Panc1 (cell line): ENCODE results near the gene CDH9. TPM values are rescaled to one million over a fixed set of nuclear protein-coding genes. Genes with fewer than 3 reads are reported as not detected.

Experiments used
- ATAC-seq: fragments of 200-7000 bp; cut with Tn5 transposase; 2 replicates; pipeline ENCODE4 v1.9.1; 2020; ENCODE audit warnings: mild to moderate bottlenecking, moderate library complexity
- BruUV-seq: library from RNA; stranded (reverse); fragments of 400-500 nt; replicated peaks from 2 replicates; lab custom pipeline; 2021; lab: Mats Ljungman, UMichigan
- CTCF ChIA-PET: fragments of 300-600 bp; sonication (Branson Sonifier 250); formaldehyde crosslinking; loops from one replicate; lab custom pipeline; 2022; ENCODE audit warnings: antibody characterized with exemption; lab: Charles Lee
- POLR2A ChIA-PET: fragments of 300-600 bp; sonication (Branson Sonifier 250); formaldehyde crosslinking; loops from one replicate; lab custom pipeline; 2022; ENCODE audit warnings: antibody characterized with exemption; lab: Charles Lee
- DNase-seq: peaks from one replicate; pipeline ENCODE4 v3.0.0-alpha.2; 2010; ENCODE audit warnings: low read depth, low spot score
- H3K27ac ChIP-seq: 2 replicates; pipeline ENCODE4 v1.5.1; 2011; ENCODE audit warnings: mild to moderate bottlenecking, low read length, inconsistent platforms
- H3K27me3 ChIP-seq: fragments of 200-500 bp; sonication (Bioruptor generic); 2 replicates; pipeline ENCODE4 v1.6.0; 2014; ENCODE audit warnings: low read length, inconsistent platforms; ENCODE audit not compliant: control insufficient read depth, insufficient read depth
- H3K36me3 ChIP-seq: fragments of 200-500 bp; sonication (Bioruptor generic); 2 replicates; pipeline ENCODE4 v1.5.1; 2014; ENCODE audit warnings: inconsistent platforms, mild to moderate bottlenecking, low read length, moderate library complexity; ENCODE audit not compliant: control insufficient read depth, insufficient read depth
- H3K4me1 ChIP-seq: 2 replicates; pipeline ENCODE4 v1.5.1; 2011; ENCODE audit warnings: inconsistent platforms, mild to moderate bottlenecking, low read length, moderate library complexity; ENCODE audit not compliant: control insufficient read depth, insufficient read depth
- H3K4me3 ChIP-seq, 2 experiments: 2 replicates each; pipeline ENCODE4 v1.5.1; 2011 to 2012; ENCODE audit warnings: low read depth in 2 of 2, low read length in 2 of 2, mild to moderate bottlenecking in 2 of 2, inconsistent platforms in 1 of 2, moderate library complexity in 1 of 2
- H3K9me3 ChIP-seq: fragments of 200-500 bp; sonication (Bioruptor generic); 2 replicates; pipeline ENCODE4 v1.5.1; 2014; ENCODE audit warnings: low read depth, mild to moderate bottlenecking, inconsistent platforms, low read length, moderate library complexity; ENCODE audit not compliant: control insufficient read depth, insufficient read depth
- CTCF ChIP-seq: fragments of 450-650 bp; IDR thresholded peaks from 2 replicates; pipeline ENCODE4 v1.5.1; 2017; ENCODE audit warnings: mild to moderate bottlenecking
- POLR2AphosphoS5 ChIP-seq: IDR thresholded peaks from 2 replicates; pipeline ENCODE4 v1.6.1; 2012; ENCODE audit warnings: mild to moderate bottlenecking, low read depth, low read length, moderate library complexity
- REST ChIP-seq, 2 experiments: IDR thresholded peaks; 2 replicates each; pipeline ENCODE4 v1.6.1; 2011 to 2012; ENCODE audit warnings: low read depth in 2 of 2, control low read depth in 1 of 2, low read length in 1 of 2, mild to moderate bottlenecking in 1 of 2, moderate library complexity in 1 of 2; ENCODE audit not compliant: insufficient read depth in 1 of 2
- SIN3A ChIP-seq: IDR thresholded peaks from 2 replicates; pipeline ENCODE4 v1.6.1; 2012; ENCODE audit warnings: low read depth, mild to moderate bottlenecking, low read length, moderate library complexity, borderline replicate concordance; ENCODE audit not compliant: insufficient read depth
- TCF7L2 ChIP-seq: IDR thresholded peaks from 2 replicates; pipeline ENCODE4 v1.6.1; 2011; ENCODE audit warnings: mild to moderate bottlenecking, low read depth, low read length, inconsistent platforms
- in situ Hi-C: cut with HindIII; loops from 2 replicates; pipeline ENCODE4 v1.10.0; 2016; ENCODE audit warnings: low sequenced_read_pairs, low pct_unique_long_range_greater_than_20kb
- intact Hi-C: fragments of 100-400 bp; cut with micrococcal nuclease; formaldehyde crosslinking; loops from one replicate; pipeline ENCODE4 v1.10.0; 2022; ENCODE audit not compliant: unreplicated experiment
- total RNA-seq: library from RNA; stranded (reverse); gene quantifications from one replicate; pipeline ENCODE4 v1.2.1, GENCODE V29; 2021; ENCODE audit not compliant: unreplicated experiment

The CDH9 gene
- total RNA-seq, 1 experiment from 2014 or later = 0.10 TPM

GRCh38 chr5:26884481-26884880 lies 153.9 kb downstream of the CDH9 start:
- Histone ChIP-seq H3K27ac (no peak overlapping the region), H3K36me3 (no peaks in the 10 kb centered on the region), H3K27me3 (no peaks in the 10 kb centered on the region), H3K9me3 (no peaks in the 10 kb centered on the region), H3K4me1 (no peaks in the 10 kb centered on the region), H3K4me3 (no peak overlapping the region)
- POLR2A ChIA-PET = no interaction called here
- CTCF ChIA-PET = no interaction called here
- no TSS peak for BruUV-seq
- ATAC-seq (no peak), DNase-seq (no peak)
- intact Hi-C loops = no loop called here
- in situ Hi-C loops = no loop called here
- TF ChIP-seq REST (IDR thresholded peaks at IDR 0.05; ENCODE audit: insufficient read depth in 1 of 2, low read depth in 2 of 2, low read length in 1 of 2) (no peak), TCF7L2 (no peak), POLR2AphosphoS5 (no peak), SIN3A (no peak), CTCF (no peak)

DNA sequence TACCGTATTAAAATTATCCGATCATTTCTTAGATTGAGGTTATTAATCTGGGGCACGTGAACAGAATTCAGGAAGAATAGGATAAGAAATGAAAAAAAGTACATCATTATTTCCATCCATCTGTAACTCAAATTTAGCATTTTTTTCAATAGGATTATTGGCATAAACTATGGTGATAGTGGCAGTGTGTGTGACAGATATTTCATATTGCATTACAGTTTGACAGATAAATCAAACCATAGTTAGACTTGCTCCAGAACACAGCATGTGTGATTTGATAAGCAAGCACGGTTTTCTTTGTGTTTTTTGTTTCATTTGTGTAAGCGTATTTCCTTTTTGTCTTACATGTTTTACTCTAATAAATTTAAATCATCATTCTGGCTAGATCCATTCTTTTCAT lies 155.0 kb downstream of the CDH9 start:
- intact Hi-C loops = no loop called here
- in situ Hi-C loops = no loop called here
- no peak overlapping the region for H3K4me3 ChIP-seq
- POLR2A ChIA-PET = no interaction called here
- H3K27me3 ChIP-seq = no peaks in the 10 kb centered on the region
- no peak overlapping the region for H3K27ac ChIP-seq
- H3K9me3 ChIP-seq = no peaks in the 10 kb centered on the region
- no peaks in the 10 kb centered on the region for H3K36me3 ChIP-seq
- no TSS peak for BruUV-seq
- no peak for ATAC-seq
- H3K4me1 ChIP-seq = no peaks in the 10 kb centered on the region
- TF ChIP-seq SIN3A (no peak), TCF7L2 (no peak), REST (IDR thresholded peaks at IDR 0.05; ENCODE audit: insufficient read depth in 1 of 2, low read depth in 2 of 2, low read length in 1 of 2) (no peak), POLR2AphosphoS5 (no peak), CTCF (no peak)
- CTCF ChIA-PET = no interaction called here
- DNase-seq = no peak
